ENCODE measurements around the gene PCDHB10. TPM values are rescaled to one million over a fixed set of nuclear protein-coding genes. Genes with fewer than 3 reads are reported as not detected.
"Not testable (repeated sequence)": the region's sequence is repeated elsewhere in the genome, so short reads cannot be mapped to it uniquely, and the experiment has no call there.

PCDHB10 gene
- total RNA-seq, 1 donor from 2014 or later = 9.3 TPM

GRCh38 chr5:141150993-141151325 lies 41.2 kb upstream of the PCDHB10 start:
- Histone ChIP-seq H3F3A (ENCODE audit: low read depth) (no peaks in the 10 kb centered on the region), H3K4me2 (no peak overlapping the region), H3K9me3 (ENCODE audit: low read depth) (no peaks in the 10 kb centered on the region), H3K9ac (no peak overlapping the region), H2AFZ (replicated peaks) (no peak overlapping the region), H3K36me3 (no peaks in the 10 kb centered on the region), H3K4me3 (no peak overlapping the region), H3K79me2 (ENCODE audit: low read depth) (no peaks in the 10 kb centered on the region), H4K20me1 (ENCODE audit: low read depth) (no peaks in the 10 kb centered on the region), H3K27ac (no peak overlapping the region), H3K27me3 (peaks cover 3% of the 10 kb centered on the region), H3K4me1 (no peaks in the 10 kb centered on the region)
- Mint-ChIP-seq H3K9me3 (peaks cover 38% of the 10 kb centered on the region), H3K27me3 (ENCODE audit: insufficient read depth, low read depth) (no peaks in the 10 kb centered on the region), H3K4me3 (no peak overlapping the region), H3K36me3 (no peaks in the 10 kb centered on the region), H3K27ac (no peak overlapping the region), H3K4me1 (no peaks in the 10 kb centered on the region)
- no peak for TF ChIP-seq EZH2 (IDR thresholded peaks at IDR 0.05)
- TF ChIP-seq EZH2phosphoT487 (IDR thresholded peaks at IDR 0.05) = no peak
- TF ChIP-seq, protein P1, sequence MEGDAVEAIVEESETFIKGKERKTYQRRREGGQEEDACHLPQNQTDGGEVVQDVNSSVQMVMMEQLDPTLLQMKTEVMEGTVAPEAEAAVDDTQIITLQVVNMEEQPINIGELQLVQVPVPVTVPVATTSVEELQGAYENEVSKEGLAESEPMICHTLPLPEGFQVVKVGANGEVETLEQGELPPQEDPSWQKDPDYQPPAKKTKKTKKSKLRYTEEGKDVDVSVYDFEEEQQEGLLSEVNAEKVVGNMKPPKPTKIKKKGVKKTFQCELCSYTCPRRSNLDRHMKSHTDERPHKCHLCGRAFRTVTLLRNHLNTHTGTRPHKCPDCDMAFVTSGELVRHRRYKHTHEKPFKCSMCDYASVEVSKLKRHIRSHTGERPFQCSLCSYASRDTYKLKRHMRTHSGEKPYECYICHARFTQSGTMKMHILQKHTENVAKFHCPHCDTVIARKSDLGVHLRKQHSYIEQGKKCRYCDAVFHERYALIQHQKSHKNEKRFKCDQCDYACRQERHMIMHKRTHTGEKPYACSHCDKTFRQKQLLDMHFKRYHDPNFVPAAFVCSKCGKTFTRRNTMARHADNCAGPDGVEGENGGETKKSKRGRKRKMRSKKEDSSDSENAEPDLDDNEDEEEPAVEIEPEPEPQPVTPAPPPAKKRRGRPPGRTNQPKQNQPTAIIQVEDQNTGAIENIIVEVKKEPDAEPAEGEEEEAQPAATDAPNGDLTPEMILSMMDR (IDR thresholded peaks at IDR 0.05) = no peak
- no peak for DNase-seq (ENCODE audit: low spot score)

GRCh38 chr5:141151632-141152031 lies 40.5 kb upstream of the PCDHB10 start:
- H3K36me3 Mint-ChIP-seq, H3K4me3 ChIP-seq, H3K4me1 Mint-ChIP-seq: not testable (repeated sequence)

DNA sequence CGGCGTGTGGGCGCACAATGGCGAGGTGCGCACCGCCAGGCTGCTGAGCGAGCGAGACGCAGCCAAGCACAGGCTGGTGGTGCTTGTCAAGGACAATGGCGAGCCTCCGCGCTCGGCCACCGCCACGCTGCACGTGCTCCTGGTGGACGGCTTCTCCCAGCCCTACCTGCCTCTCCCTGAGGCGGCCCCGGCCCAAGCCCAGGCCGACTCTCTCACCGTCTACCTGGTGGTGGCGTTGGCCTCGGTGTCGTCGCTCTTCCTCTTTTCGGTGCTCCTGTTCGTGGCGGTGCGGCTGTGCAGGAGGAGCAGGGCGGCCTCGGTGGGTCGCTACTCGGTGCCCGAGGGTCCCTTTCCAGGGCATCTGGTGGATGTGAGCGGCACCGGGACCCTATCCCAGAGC lies 40.1 kb upstream of the PCDHB10 start:
- not testable (repeated sequence) for H2AFZ ChIP-seq (replicated peaks); H3K27ac ChIP-seq; H3K79me2 ChIP-seq (ENCODE audit: low read depth); H3K4me1 Mint-ChIP-seq; H3K27ac Mint-ChIP-seq; H3K36me3 ChIP-seq; H3K4me1 ChIP-seq; H3K4me3 Mint-ChIP-seq; H3K9me3 ChIP-seq (ENCODE audit: low read depth); H3K27me3 ChIP-seq; DNase-seq (ENCODE audit: low spot score); H4K20me1 ChIP-seq (ENCODE audit: low read depth); H3K4me2 ChIP-seq; H3K4me3 ChIP-seq; H3K36me3 Mint-ChIP-seq; H3K9ac ChIP-seq; H3F3A ChIP-seq (ENCODE audit: low read depth); H3K27me3 Mint-ChIP-seq (ENCODE audit: insufficient read depth, low read depth)
- H3K9me3 Mint-ChIP-seq = peaks cover 48% of the 10 kb centered on the region

More at GRCh38 chr5:141151632-141152031, 40.5 kb upstream of the PCDHB10 start:
- not testable (repeated sequence) for H3K9ac ChIP-seq; H3K36me3 ChIP-seq; H3K4me1 ChIP-seq; H3K27me3 ChIP-seq; H4K20me1 ChIP-seq (ENCODE audit: low read depth); H3F3A ChIP-seq (ENCODE audit: low read depth); H3K4me3 Mint-ChIP-seq; H3K27ac ChIP-seq; H3K9me3 ChIP-seq (ENCODE audit: low read depth); DNase-seq (ENCODE audit: low spot score); H3K27me3 Mint-ChIP-seq (ENCODE audit: insufficient read depth, low read depth); H3K4me2 ChIP-seq; H3K79me2 ChIP-seq (ENCODE audit: low read depth); H3K27ac Mint-ChIP-seq; H2AFZ ChIP-seq (replicated peaks)
- peaks cover 43% of the 10 kb centered on the region for H3K9me3 Mint-ChIP-seq

DNA sequence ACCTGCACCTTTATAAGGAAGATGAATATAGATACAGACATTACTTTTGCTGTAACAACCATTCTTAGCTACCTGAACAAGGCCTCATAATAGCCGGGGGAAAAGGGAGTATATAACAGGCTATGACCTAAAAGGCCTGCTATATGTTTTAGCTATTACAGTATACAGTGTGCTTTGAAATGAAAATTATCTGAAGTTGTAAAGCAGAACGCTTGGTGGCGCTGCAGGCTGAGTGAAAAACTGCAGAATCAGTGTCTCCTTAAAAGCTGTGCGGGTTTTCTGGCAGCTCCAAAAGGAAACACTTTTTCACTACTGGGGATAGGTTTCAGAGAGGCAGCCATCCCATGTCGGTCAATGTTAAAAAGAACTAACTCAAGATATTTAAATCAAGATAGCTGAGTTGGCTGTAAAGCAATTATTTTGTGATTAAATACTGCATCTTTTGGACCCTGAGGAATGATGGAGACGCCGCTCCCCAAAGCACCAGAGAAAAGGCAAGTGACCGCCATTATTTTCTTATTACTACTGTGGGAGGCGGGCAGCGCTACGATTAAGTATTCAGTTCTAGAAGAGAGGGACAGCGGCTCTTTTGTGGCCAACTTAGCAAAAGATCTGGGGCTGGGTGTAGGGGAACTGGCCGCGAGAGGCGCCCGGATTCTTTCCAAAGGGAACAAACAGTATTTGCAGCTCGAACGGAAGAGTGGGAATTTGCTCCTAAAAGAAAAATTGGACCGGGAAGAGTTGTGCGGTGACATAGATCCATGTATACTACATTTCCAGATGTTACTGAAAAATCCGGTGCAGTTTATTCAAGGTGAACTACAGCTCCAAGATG lies 36.4 kb upstream of the PCDHB10 start:
- Histone ChIP-seq H3K79me2 (ENCODE audit: low read depth) (no peaks in the 10 kb centered on the region), H3K4me3 (no peak overlapping the region), H3K4me1 (no peaks in the 10 kb centered on the region), H3K9ac (no peak overlapping the region), H4K20me1 (ENCODE audit: low read depth) (no peaks in the 10 kb centered on the region), H3K4me2 (no peak overlapping the region), H3K9me3 (ENCODE audit: low read depth) (no peaks in the 10 kb centered on the region), H3K27ac (no peak overlapping the region), H3F3A (ENCODE audit: low read depth) (no peaks in the 10 kb centered on the region), H2AFZ (replicated peaks) (no peak overlapping the region), H3K27me3 (no peaks in the 10 kb centered on the region), H3K36me3 (no peaks in the 10 kb centered on the region)
- no peak for TF ChIP-seq EZH2 (IDR thresholded peaks at IDR 0.05)
- TF ChIP-seq, protein P1 (IDR thresholded peaks at IDR 0.05) = peak; percentile 54
- no peak for TF ChIP-seq EZH2phosphoT487 (IDR thresholded peaks at IDR 0.05)
- Mint-ChIP-seq H3K36me3 (no peaks in the 10 kb centered on the region), H3K4me1 (no peaks in the 10 kb centered on the region), H3K27ac (no peak overlapping the region), H3K9me3 (peaks cover 40% of the 10 kb centered on the region), H3K4me3 (no peak overlapping the region), H3K27me3 (ENCODE audit: insufficient read depth, low read depth) (peaks cover 2% of the 10 kb centered on the region)
- peak; percentile 13 for DNase-seq (ENCODE audit: low spot score)

DNA sequence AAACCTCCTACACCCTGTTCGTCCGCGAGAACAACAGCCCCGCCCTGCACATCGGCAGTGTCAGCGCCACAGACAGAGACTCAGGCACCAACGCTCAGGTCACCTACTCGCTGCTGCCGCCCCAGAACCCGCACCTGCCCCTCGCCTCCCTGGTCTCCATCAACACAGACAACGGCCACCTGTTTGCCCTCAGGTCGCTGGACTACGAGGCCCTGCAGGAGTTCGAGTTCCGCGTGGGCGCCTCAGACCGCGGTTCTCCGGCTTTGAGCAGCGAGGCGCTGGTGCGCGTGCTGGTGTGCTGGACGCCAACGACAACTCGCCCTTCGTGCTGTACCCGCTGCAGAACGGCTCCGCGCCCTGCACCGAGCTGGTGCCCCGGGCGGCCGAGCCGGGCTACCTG lies 34.8 kb upstream of the PCDHB10 start:
- H3K79me2 ChIP-seq (ENCODE audit: low read depth); H3K36me3 Mint-ChIP-seq; H3K4me1 ChIP-seq; H3K36me3 ChIP-seq; H3K9me3 ChIP-seq (ENCODE audit: low read depth); H4K20me1 ChIP-seq (ENCODE audit: low read depth); H2AFZ ChIP-seq (replicated peaks); H3K27ac ChIP-seq; H3K27me3 Mint-ChIP-seq (ENCODE audit: insufficient read depth, low read depth); H3K4me3 ChIP-seq; H3K4me2 ChIP-seq; H3K9ac ChIP-seq; H3K4me3 Mint-ChIP-seq; H3K4me1 Mint-ChIP-seq; H3K27me3 ChIP-seq; H3K27ac Mint-ChIP-seq; H3F3A ChIP-seq (ENCODE audit: low read depth); DNase-seq (ENCODE audit: low spot score): not testable (repeated sequence)
- H3K9me3 Mint-ChIP-seq = peaks cover 30% of the 10 kb centered on the region

- H3K36me3 ChIP-seq; H3K27ac Mint-ChIP-seq; H3K4me3 Mint-ChIP-seq; H3K79me2 ChIP-seq (ENCODE audit: low read depth); H3K4me3 ChIP-seq; H3K4me1 ChIP-seq; H4K20me1 ChIP-seq (ENCODE audit: low read depth); H3K4me2 ChIP-seq; H3K4me1 Mint-ChIP-seq; H3F3A ChIP-seq (ENCODE audit: low read depth); H3K9ac ChIP-seq; H3K27me3 Mint-ChIP-seq (ENCODE audit: insufficient read depth, low read depth); H3K27me3 ChIP-seq; H3K36me3 Mint-ChIP-seq; H3K9me3 ChIP-seq (ENCODE audit: low read depth); H2AFZ ChIP-seq (replicated peaks); H3K27ac ChIP-seq; DNase-seq (ENCODE audit: low spot score): not testable (repeated sequence)
- peaks cover 28% of the 10 kb centered on the region for H3K9me3 Mint-ChIP-seq
These were observed 34.3 kb upstream of the PCDHB10 start for GRCh38 chr5:141157901-141158300.

Measured in neural progenitor cell (in vitro differentiated cells).